Cardiac fibroblast (primary cell): Measurements from ENCODE around the gene NDUFA6.
"Not testable (repeated sequence)": the region's sequence is repeated elsewhere in the genome, so short reads cannot be mapped to it uniquely, and the experiment has no call there.

Source experiments
- DNase-seq, 2 donors: peaks; one replicate each; pipeline versions ENCODE4 v3.0.0 to v3.0.0-alpha.2; 2010; ENCODE audit warnings: low read depth in 2 of 2
- H3K4me3 ChIP-seq, 2 donors: replicated peaks in 1 of 2; 1 replicate in 1 of 2; 2 replicates in 1 of 2; pipeline ENCODE4 v1.5.1; 2011; ENCODE audit warnings: low read depth in 2 of 2, low read length in 2 of 2, mild to moderate bottlenecking in 2 of 2, moderate library complexity in 1 of 2
- TF ChIP-seq, protein P1 (sequence below): IDR thresholded peaks from one replicate; pipeline ENCODE4 v1.5.1; 2011; ENCODE audit warnings: low read depth, mild to moderate bottlenecking, low read length, inconsistent platforms

NDUFA6 gene

GRCh38 chr22:42076764-42077485 is 13.6 kb downstream of the NDUFA6 start:
- H3K4me3 ChIP-seq: no peak overlapping the region
- DNase-seq: no peak
- TF ChIP-seq, protein P1, sequence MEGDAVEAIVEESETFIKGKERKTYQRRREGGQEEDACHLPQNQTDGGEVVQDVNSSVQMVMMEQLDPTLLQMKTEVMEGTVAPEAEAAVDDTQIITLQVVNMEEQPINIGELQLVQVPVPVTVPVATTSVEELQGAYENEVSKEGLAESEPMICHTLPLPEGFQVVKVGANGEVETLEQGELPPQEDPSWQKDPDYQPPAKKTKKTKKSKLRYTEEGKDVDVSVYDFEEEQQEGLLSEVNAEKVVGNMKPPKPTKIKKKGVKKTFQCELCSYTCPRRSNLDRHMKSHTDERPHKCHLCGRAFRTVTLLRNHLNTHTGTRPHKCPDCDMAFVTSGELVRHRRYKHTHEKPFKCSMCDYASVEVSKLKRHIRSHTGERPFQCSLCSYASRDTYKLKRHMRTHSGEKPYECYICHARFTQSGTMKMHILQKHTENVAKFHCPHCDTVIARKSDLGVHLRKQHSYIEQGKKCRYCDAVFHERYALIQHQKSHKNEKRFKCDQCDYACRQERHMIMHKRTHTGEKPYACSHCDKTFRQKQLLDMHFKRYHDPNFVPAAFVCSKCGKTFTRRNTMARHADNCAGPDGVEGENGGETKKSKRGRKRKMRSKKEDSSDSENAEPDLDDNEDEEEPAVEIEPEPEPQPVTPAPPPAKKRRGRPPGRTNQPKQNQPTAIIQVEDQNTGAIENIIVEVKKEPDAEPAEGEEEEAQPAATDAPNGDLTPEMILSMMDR: no peak

DNA sequence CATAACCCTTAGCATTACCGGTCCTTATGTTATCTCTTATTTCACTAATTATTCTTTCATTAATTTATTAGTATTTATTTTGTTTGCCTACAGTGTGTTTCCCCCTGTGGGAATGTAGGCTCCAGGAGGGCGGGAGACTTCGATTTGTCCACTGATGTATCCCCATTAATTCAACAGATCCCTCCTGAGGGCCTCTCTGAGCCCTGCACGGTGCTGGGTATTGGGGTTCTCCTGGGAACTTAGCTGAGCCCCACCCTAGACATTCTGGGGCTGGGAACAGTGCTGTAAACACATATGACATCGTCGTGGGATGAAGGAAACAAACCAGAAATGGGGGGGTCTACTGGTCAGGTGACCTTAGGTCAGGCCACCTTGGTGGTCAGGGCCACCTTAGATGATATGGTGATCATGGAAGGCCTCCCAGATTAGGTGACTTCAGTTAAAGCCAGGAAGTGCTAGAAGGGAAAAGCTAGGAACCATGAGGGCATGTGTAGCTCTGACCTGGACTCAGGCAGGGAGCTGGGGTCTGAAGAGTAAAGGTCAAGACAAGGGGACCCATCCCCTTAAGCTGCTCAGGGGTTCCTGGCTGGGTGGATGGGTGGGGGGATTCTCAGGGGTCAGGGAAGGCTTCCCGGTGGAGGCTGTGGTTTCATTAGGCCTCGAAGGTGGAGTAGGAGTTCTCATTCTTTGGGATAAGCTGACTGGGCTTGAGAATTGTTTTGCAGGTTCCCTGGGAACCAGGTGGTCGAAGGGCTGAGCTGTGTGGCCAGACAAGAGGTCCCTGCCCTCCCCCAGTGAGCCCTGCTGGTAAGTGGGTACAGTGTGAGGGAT is 15.5 kb downstream of the NDUFA6 start:
- peak in 1 of 2 donors; percentile 15 for DNase-seq
- H3K4me3 ChIP-seq: peak overlapping the region; percentile 65 to 77
- TF ChIP-seq, protein P1: no peak

DNA sequence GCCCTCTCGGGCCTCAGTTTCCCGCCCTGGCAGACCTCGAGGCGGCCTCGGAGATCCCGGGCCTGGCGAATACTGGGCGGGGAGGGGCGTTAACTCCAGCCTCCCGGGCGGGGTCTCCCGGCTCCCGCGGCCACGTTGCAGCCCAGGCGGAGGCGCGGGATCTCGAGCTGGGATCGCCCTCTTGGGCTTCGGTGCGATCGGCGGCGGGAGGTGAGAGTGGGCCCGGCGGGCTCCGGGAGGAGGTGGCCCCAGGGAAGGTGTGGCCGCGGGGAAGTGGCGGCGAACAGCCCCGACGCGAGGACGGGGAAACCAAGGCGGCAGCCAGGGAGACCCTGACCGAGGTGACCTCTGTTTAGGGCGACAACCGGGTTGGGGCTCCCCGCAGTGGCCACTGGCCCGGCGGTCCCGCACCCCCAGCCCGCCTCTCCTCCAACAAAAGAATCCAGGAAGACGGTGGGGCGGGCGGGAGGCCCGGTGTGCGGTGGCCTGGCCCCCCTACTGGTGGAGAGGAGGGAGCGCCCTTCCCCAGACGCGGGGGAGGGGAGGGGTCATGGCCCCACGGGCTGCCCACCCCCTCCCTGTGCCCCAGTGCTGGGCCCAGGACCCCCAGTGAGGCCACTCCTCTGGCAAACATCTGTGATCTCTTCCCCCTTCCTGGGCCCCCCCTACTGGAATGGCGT is 16.3 kb downstream of the NDUFA6 start, which contains the start of gene PHETA2:
PHETA2 (plus strand) TSS at position 117 of the 680 bp plus-strand sequence. CDS start 3,046 bp downstream, outside the sequence.
- TF ChIP-seq, protein P1: peak; percentile 55
- DNase-seq: peak; percentile 53 to 60
- H3K4me3 ChIP-seq: peak within 1 kb of the TSS; percentile 65 to 77

DNA sequence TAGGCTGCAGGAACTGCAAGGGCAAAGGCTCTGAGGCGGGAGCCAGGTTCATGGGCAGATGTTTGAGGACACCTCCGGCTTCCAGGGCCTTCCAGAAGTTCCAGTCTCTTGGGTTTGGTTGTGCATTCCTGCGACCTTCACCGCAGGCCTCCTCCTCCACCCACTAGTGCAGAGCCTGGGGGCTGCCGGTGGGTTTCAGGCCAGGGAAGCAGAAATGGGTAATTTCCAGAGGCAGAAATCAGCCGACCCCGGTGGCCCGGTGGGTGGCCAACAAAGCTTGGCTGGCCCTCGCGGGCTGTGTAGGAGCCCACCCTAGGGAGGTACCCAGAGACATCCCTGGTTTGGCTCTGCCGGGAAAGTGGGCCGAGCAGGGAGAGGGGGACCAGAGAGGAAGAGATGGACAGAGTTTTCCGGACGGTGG is 16.9 kb downstream of the NDUFA6 start:
- no peak for DNase-seq
- peak overlapping the region; percentile 65 to 77 for H3K4me3 ChIP-seq
- TF ChIP-seq, protein P1: no peak

DNA sequence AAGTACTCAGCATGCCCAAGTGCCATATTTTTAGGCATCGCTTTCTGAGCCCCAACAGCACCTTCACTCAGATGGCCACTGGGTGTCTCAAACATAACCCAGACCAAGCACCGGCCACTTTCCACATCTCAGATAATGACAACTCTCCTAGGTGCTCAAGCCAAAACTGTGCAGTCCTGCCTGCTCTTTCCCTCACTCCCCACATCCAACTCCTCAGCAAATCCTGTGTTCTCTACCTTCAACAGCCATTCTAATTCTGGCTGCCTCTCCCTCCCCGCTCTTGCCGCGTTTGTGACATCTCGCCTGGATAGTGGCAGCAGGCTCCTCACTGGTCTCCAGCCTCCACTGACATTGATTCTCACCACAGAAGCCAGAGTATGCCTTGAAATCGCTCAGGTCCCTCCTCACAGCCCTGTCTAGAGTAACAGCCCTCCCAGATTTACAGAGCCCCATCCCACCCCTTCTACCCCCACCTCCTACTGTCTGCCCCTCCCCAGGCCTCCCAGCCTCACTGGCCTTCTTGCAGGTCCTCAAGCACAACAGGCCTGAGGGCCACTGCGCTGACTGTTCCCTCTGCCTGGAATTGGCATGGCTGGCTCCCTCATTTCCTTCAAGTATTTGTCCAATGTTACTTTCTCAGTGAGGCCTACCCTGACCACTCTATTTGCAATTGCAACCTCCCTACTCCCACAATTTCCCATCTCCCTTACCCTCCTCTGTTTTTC is 17.8 kb downstream of the NDUFA6 start:
- DNase-seq: no peak
- no peak overlapping the region for H3K4me3 ChIP-seq
- TF ChIP-seq, protein P1: peak; percentile 2

GRCh38 chr22:42071508-42071907 is 19.1 kb downstream of the NDUFA6 start:
- not testable (repeated sequence) for DNase-seq, H3K4me3 ChIP-seq
